HG03039 (cell line): ENCODE results near the gene ENTREP1.

Experiments
- ATAC-seq: cut with Tn5 transposase; IDR thresholded peaks from one replicate; pipeline ENCODE4 v1.9.1; 2021; ENCODE audit warnings: mild to moderate bottlenecking, moderate library complexity; ENCODE audit not compliant: unreplicated experiment

ENTREP1 gene

GRCh38 chr9:69364510-69365150 lies 39.6 kb downstream of the ENTREP1 start:
- no peak for ATAC-seq

- ATAC-seq: no peak
Measured at GRCh38 chr9:69370430-69370829, 45.4 kb downstream of the ENTREP1 start.

GRCh38 chr9:69371001-69371400 lies 46.0 kb downstream of the ENTREP1 start:
- ATAC-seq: no peak

GRCh38 chr9:69376651-69377050 lies 51.6 kb downstream of the ENTREP1 start:
- no peak for ATAC-seq

- no peak for ATAC-seq
Measured at GRCh38 chr9:69377291-69377690, 52.3 kb downstream of the ENTREP1 start.

GRCh38 chr9:69377981-69378380 lies 53.0 kb downstream of the ENTREP1 start:
- no peak for ATAC-seq

- no peak for ATAC-seq
Measured at GRCh38 chr9:69379270-69379982, 54.4 kb downstream of the ENTREP1 start.

- no peak for ATAC-seq
Measured at GRCh38 chr9:69380301-69380700, 55.3 kb downstream of the ENTREP1 start.

GRCh38 chr9:69380811-69381210 lies 55.8 kb downstream of the ENTREP1 start:
- ATAC-seq: no peak

GRCh38 chr9:69382135-69382534 lies 57.1 kb downstream of the ENTREP1 start:
- ATAC-seq: no peak

GRCh38 chr9:69385581-69386033 lies 60.6 kb downstream of the ENTREP1 start:
- no peak for ATAC-seq

- ATAC-seq: no peak
Measured at GRCh38 chr9:69386651-69387050, 61.6 kb downstream of the ENTREP1 start.

- no peak for ATAC-seq
Measured at GRCh38 chr9:69388596-69388995, 63.6 kb downstream of the ENTREP1 start.

GRCh38 chr9:69389437-69389995 lies 64.5 kb downstream of the ENTREP1 start:
- no peak for ATAC-seq

- no peak for ATAC-seq
Measured at GRCh38 chr9:69391487-69391886, 66.5 kb downstream of the ENTREP1 start.

GRCh38 chr9:69391946-69392345 lies 66.9 kb downstream of the ENTREP1 start:
- ATAC-seq: no peak

- ATAC-seq: no peak
Measured at GRCh38 chr9:69392826-69393225, 67.8 kb downstream of the ENTREP1 start.

GRCh38 chr9:69393425-69393824 lies 68.4 kb downstream of the ENTREP1 start:
- no peak for ATAC-seq

- no peak for ATAC-seq
Measured at GRCh38 chr9:69395718-69396117, 70.7 kb downstream of the ENTREP1 start.

- no peak for ATAC-seq
Measured at GRCh38 chr9:69396759-69397158, 71.7 kb downstream of the ENTREP1 start.

- no peak for ATAC-seq
Measured at GRCh38 chr9:69397384-69398214, 72.6 kb downstream of the ENTREP1 start.
